ENCODE data around the gene MEX3B. TPM values are rescaled to one million over a fixed set of nuclear protein-coding genes. Genes with fewer than 3 reads are reported as not detected.

Gene MEX3B
- total RNA-seq (2014; rRNA removed; shearing (Covaris generic)) = 3.6 and 5.2 TPM in 2 replicates
- 0.98 and 3.3 TPM in 2 replicates for polyA plus RNA-seq (2014; cell fraction: nucleus; rRNA removed)

DNA sequence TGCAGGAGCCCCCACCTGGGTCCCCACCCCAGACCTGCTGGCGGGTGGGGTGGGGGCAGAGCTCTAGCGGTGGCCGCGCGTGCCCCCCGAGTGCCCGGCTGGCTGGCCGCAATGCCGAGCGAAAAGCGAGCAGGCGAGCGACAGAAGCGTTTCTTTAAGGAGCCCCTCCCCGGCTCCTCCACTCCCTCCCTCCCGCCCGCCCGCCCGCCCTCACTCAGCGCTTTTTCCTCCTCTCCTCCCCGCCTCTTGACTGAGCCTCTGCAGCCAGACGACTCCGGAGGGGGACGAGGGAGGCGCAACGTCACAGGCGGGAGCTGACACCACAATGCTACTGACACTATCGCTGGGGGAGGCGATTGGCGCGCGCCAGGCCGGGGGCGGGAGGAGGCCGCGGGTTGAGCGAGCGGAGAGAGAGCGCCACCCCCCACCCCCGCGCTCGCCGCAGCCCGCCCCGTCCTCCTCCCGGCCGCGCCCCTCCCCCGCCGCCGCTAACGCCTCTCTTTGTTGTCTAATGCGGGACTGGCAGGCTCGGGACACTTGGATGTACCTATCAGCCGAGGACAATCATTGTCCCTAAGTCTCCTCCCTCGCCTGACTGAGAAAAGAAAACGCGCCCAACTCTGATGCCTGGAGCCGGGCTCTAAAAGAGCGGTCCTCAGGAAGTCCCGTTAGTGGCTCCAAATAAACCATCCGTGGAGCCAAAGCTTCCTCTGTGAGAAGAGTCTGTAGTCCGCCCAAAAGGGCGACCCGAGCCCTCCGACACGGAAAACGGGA lies at the start of gene MEX3B:
MEX3B (minus strand) TSS at position 127 of the 774 bp plus-strand sequence. CDS start 313 bp downstream, outside the sequence.
- DNase-seq (ENCODE audit: extremely low read depth, low read depth) = peak; percentile 97

DNA sequence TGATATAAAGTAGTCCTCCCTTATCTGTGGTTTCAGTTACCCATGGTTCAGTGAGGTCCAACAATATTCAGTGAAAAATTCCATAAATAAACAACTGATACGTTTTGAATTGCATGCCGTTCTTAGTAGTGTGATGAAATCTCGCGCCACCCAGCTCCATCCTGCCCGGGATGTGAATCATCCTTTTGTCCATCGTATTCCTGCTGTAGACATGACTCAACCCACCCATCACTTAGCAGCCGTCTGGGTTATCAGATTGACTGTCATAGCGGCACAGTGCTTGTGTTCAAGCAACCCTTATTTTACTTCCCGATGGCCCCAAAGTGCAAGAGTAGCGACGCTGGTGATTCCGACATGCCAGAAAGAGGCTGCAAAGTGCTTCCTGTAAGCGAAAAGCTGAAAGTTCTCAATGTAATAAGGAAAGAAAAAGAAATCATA lies 48.0 kb upstream of the MEX3B start:
- peak; percentile 84 for DNase-seq (ENCODE audit: extremely low read depth, low read depth)

DNA sequence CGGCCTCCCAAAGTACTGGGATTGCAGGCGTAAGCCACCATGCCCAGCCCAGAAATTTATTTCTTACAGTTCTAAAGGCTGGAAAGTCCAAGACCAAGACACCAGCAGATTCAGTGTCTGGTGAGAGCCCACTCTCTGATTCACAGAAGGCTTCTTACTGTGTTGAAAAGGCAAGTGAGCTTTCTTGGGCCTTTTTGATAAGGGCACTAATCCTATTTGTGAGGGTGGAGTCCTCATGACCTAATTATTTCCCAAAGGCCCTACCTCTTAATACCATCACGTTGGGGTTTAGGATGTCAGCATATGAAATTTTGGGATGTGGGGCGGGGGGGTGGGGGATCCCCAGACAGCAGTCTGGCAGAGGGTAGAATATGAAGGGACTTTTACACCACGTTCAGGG lies 47.5 kb upstream of the MEX3B start:
- no peak for DNase-seq (ENCODE audit: extremely low read depth, low read depth)

DNA sequence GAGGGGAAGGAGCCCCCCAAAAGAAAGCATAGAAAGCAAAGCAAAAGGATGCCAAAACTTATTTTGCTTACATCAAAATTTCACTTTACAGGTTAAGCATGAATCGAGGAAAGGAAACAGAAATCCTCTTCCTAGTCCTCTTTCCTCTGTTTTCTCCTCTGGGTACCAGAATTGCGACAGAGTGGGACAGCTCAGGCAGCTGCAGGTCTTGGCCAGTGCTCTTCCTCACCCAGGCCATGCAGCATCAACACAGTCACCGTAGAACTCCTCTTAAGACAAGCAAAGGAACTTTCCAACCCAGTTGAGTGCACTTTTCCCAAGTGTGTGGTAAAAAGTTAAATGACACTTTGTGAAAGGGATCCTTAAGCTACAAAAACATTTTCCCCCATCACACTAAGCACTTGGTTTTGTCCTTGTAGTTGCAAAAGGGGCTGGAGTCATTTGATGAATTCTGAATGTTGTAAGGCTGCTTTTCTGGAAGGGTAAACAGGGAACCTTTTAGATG lies 45.9 kb upstream of the MEX3B start:
- DNase-seq (ENCODE audit: extremely low read depth, low read depth) = no peak

DNA sequence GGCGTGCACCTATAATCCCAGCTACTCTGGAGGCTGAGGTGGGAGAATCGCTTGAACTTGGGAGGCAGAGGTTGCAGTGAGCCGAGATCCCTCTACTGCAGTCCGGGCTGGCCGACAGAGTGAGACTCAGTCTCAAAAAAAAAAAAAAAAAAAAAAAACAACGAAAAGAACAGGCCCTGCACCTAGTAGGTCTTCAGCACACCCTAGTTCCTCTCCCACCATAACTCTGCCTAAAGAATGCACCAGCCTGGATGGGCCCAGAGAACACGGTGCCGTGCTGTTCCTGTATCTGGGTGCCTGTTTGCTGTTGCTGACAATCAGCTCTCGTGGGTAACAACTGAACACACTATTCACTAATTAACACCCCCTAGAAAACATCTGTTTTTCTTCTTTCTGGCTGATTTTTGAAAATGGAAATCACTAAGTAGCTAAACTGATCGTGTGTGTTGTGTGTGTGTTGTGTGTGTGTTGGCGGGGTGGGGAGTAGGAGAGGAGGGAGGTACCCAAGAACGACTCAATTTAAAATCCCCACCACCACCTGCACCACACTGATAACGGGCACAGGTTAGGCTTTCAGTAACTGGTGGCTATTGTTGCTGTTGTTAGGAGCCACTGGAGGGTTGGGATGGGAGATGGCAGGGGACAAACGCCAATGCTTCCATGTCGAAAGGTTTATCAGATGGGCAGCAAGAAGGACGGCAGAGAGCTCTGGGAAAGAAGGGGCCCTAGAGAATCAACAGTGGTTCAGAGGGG lies 40.6 kb upstream of the MEX3B start:
- DNase-seq (ENCODE audit: extremely low read depth, low read depth) = no peak

DNA sequence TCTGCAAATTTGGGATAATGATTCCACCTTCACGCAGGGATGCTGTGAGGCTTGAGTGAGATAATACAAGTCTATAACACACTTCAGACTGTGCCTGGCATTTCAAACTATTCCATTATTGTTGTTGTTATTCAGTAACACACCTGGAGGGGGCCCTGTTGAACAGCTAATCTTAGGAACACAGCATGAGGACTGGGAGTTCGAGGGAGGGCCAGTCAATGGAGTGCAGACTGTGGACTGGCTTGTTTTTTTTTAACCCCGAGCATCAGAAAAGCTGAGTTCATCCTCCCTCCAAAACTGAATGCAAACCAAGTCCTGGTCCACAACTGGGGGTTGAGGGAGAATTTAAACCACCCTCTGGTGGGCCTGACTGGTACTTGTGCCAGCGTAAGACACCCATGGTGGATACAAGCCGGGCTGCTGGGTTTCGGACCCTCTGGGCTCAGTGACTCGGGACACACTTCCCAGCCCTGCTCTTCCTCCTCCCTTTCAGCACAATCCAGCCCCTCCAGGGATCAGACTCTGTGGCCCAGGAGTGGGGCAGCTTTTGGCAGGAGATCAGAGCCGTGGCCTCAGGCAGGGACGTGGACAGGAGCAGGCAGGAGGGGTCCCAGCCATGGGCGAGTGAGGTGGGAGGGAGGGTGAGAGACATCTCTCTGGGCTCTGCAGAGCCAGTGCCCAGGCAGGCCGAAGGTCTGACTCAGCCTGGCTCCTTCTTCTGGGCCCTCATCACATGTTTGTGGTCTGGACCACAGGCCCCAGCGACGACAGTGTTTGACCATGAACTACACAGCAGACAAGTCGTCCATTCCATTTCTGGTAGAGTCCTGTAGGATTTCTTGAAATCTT lies 36.3 kb upstream of the MEX3B start:
- no peak for DNase-seq (ENCODE audit: extremely low read depth, low read depth)

DNA sequence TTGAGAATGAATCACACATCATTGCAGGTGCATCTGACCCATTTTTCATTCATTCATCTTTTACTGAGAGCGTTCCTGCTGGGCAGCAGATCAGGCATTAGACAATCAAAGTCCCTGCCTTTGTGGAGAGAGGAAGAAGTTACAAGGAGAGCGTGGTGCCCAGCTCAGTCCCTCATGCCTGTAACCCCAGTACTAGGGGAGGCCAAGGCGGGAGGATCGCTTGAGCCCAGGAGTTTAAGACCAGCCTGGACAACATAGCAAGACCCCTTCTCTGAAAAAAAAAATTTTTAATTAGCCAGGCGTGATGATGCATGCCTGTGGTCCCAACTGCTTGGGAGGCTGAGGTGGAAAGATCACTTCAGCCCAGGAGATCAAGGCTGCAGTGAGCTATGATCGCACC lies 35.0 kb upstream of the MEX3B start:
- no peak for DNase-seq (ENCODE audit: extremely low read depth, low read depth)

DNA sequence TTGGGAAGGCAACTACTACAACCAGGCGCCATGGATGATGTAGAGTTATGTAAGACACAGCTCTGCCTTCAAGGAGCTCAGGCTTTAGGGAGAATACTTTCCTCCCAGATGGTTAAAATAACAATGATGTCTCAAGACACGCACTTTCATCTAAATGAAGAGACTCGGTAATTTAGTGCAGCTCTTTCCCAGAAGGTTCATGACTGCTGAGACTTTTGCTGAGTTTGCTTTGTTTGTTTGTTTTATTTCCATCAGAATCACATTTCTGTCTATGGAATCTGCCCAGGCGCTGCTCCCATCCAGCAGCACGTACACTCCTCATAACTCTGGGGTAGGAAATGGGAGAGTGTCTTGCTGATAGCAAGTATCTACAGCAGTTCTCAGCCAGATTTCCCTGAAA lies 33.9 kb upstream of the MEX3B start:
- DNase-seq (ENCODE audit: extremely low read depth, low read depth) = no peak

DNA sequence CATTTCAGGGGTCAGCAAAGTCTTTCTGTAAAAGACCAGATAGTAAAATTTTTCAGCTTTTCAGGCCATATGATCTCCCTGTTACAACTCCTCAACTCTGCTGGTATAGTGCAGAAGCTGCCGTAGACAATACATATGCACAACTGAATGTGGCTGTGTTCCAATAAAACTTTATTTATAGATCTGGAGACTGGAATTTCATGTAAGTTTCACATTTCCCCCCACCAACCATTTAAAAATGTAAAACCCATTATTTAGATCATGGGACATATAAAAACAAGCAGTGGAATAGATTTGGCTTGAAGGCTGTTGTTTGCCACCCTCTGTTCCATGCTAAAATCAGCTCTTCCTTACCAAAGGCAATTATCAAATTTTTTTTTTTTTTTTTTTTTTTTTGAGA lies 28.8 kb upstream of the MEX3B start:
- DNase-seq (ENCODE audit: extremely low read depth, low read depth) = no peak

DNA sequence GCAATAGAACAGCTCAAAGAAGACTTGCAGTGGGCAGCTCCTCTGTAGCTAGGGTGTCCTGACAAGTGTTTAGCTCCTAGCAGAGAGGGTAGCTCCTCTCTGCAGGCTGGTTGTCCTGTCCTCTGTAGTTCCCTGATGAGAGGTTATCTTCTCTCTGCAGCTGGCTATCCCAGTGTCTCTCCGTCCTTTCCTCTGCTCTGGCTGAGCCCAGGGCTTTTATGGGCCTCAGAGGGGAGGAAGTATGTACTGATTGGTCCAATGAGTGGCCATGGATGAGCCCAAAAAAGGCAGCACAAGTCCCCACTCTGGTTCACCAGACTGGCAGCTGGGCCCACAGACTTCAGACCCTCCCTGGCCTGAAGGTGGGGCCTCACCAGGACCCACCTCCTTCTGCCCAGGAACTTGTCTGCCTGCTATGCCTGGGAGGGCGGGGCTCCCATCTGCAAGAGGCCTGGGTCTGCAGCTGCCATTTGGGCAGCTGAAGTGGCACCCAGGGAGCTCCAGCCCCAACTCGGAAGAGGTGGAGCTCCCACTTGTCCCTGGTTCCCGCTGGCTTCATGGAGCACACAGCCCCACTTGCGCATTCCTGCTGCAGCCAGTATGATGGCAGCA lies 27.2 kb upstream of the MEX3B start:
- no peak for DNase-seq (ENCODE audit: extremely low read depth, low read depth)

DNA sequence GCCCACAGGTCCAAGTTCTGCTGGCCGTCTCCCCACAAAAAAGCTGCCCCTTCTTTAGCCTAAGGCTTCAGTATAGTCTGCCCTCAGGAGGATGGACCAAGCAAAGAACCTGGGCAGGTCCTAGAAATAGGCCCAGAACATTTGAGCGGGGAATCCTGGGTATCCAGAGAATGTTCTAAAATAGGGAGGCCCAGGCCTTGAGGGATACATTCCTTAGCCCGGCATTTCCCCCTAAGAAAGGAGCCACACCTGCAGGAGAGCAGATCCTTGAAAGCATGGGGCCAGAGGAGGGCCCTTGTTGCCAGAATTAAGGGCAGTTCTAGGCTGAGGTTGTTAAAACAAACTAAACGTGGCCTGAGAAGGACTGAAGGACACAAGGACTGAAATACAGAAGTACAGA lies 20.6 kb upstream of the MEX3B start:
- DNase-seq (ENCODE audit: extremely low read depth, low read depth) = no peak

DNA sequence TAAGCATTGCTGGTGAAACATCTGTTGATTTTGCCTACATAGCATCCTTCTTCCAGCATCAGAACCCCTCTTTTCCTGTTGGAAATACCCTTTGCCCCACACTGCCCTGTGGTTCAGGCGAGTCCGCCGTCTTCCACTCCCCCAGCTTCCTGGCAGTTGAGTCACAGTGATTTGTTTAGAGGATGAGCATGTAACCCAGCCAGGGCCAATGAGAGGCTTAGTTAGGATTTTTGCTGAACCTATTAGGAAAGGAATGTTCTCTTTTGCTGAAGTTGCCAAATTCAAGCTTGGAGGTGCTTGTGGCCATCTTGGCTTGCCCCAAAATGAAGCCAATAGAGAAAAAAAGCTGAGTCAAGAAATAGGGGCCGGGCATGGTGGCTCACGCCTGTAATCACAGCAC lies 19.0 kb upstream of the MEX3B start:
- no peak for DNase-seq (ENCODE audit: extremely low read depth, low read depth)

DNA sequence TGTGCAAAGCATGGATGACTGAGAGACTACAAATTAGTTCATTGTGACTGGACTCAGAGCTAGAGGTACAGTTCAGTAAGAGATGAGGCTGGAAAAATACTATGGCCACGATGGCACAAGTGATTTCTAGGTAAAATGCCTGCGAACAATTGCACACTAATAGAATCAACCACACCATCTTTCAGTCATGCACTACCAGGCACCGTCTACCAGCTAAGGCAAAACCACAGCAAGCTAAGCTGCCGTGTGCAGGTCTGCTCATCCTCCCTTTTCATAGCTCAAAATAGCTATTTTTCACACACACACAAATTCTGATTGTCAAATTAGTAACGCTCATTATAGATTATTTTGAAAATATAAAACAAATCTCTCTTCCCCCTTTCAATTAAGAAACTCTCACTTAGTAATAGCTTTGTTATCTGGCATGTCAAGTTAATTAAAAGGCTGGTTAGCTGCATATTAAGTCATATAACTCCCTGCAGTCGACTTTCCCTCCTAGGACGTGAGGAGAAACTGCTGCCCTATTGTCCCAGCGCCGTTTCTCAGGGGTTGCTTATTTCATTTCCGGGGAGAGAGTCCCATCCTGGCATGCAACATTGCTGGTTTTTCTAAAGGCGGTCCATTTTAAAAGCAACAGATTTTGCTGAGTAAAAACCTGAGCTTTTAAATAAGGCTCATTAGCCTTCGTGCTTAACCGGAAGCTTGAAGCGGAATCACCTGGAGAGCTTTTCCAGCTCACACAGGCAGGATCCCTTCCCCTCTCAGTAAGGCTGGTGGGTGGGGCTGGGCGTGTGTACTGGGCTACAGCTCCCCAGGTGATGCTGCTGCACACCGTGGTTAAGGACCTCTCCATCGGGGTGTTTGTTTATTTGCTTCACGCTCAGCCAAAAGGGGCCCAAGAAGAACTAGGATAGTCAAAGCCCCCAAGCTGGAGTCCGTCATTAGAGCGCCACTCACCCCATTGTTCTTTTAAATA lies 16.9 kb upstream of the MEX3B start:
- no peak for DNase-seq (ENCODE audit: extremely low read depth, low read depth)

DNA sequence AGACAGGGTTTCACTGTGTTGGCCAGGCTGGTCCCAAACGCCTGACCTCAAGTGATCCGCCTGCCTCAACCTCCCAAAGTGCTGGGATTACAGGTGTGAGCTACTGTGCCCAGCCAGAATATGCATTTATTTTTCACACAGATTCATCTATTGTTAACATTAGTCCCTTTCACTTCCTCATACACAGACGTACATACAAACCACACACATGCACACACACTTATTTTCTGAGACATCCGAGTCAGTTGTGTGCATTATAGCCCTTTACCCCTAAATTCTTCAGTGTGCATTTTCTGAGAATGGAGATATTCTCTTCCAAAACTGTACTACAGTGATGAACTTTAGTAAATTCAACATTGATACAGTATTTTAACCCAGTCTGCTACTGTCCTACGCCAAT lies 15.0 kb upstream of the MEX3B start:
- DNase-seq (ENCODE audit: extremely low read depth, low read depth) = no peak

DNA sequence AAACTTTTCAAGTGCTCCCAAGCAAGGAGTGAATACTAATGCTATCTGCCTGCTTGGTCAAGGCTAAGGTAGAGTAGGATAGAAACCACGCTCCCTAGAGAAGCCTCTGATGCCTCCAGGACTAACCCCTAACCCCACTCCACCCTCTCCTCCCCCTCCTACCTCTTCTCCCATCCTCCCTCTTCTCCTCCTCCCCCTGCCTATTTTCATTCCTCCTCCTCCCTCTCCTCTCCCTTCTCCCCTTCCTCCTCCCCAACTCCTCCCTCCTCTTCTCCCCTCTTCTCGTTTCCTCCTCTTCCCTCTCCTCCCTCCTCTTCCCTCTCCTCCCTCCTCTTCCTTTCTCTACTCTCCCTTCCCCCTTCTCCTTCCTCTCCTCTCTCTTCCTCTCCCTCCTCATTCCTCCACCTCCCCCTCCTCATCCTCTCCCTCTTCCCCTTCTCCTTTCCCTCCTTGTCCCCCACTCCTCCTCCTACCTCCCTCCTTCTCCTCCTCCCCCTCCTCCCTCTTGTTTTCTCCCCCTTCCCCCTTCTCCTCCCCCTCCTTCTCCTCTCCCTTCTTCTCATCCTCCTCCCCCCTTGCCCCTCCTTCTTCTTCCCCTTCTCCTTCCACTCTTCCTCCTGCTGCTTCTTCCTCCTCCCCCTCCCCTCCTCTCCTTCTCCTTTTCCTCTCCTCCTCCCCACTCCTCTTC lies 12.8 kb upstream of the MEX3B start:
- DNase-seq (ENCODE audit: extremely low read depth, low read depth) = no peak

DNA sequence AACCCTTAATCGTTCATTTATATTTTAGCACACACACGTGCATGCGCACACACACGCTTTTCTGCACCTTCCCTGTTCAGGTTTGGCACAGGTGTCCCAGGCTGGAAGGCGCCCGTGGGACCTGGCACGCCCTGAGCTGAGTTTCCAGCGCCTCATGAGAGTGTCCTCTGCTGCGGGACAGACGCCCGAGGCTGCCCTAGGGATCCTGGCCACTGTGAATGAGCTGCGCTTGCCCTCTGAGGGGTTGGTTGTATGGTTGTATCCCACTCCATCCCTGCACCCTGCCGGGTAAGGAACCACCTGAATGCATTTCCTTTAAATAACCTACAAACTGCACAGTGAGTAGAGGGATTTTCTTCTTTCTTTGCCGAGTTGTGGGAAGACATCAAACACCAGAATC lies 12.2 kb upstream of the MEX3B start:
- no peak for DNase-seq (ENCODE audit: extremely low read depth, low read depth)

DNA sequence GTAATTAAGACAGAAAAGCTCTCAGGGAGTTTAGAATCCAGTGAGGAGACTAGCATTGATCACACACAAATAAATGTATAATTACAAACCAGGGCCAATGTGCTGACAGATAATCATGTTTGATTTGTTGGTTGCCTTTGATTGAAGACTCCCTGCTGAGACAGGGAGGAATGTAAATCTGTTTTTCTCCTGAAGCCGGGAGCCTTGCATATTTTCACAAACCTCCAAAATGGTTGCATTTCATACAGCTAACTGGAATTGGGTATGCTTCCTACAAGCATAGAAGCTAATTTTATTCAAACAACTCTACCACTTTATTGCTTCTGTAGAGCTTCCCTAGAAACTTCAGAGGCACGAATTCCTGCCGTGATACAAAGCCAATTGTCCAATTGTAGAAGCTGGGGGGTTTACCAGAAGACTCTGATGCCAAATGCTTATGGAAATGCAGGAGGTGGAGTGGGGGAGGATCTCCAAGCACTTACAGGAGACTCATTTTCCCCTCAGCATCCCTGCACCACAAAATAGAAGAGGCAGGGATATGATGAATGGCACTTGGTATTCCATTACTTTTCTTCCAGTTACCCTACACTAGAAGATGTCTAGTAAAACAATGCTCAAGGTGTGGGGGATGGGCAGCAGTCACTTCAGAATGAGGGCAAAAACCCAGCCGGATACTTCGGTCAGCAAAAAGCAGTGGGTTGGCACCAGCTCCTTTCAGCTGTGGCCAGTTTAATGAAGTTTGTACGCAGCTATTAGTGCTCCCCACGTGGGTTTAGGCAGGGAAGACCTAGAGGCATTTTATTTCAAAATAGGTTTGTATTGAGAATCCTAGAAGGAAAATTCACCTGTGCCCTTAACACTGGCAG lies 11.4 kb upstream of the MEX3B start:
- DNase-seq (ENCODE audit: extremely low read depth, low read depth) = no peak

DNA sequence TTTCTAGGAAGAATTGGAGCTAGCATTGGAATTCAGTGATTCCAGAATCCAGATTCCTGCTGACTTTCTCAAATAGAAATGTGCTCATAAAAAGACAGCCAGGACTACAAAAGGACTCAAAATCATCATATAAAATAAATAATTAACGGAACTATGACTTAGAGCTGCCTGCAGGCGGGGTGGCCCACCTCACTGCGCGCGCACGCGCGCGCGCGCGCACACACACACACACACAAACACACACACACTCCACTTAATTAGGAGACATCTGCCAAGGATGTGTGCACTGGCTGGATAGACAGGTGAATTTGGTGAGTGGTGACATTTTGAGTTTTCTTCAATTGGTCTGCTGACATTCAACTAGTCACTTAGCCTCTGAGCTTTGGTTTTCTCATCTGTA lies 6.9 kb upstream of the MEX3B start:
- no peak for DNase-seq (ENCODE audit: extremely low read depth, low read depth)
